K562 (cell line): ENCODE data around the gene RILP.

Experiments used
- CEBPB ChIP-seq: fragments of 450-650 bp; IDR thresholded peaks from 2 replicates; pipeline ENCODE4 v1.6.1; 2016; ENCODE audit warnings: missing genetic modification characterization, missing compliant biosample characterization
- GABPA ChIP-seq: fragments of 200-800 bp; sonication (Bioruptor generic); conservative IDR thresholded peaks from 2 replicates; pipeline ENCODE4 v1.6.1; 2016; ENCODE audit warnings: low read depth, missing genetic modification characterization, missing compliant biosample characterization
- JUN ChIP-seq, 2 experiments: sonication (generic) in 1 of 2; formaldehyde crosslinking in 1 of 2; IDR thresholded peaks; 2 replicates each; pipeline versions ENCODE4 v1.6.1 to v1.8.0; 2012 to 2022; ENCODE audit warnings: borderline replicate concordance in 2 of 2, mild to moderate bottlenecking in 2 of 2, improper control_type of control experiment in 1 of 2, low read depth in 1 of 2, low read length in 1 of 2, missing genetic modification reagents in 1 of 2
- MAFK ChIP-seq: IDR thresholded peaks from 2 replicates; pipeline ENCODE4 v1.6.1; 2011; ENCODE audit warnings: low read length, improper control_type of control experiment
- NRF1 ChIP-seq, 2 experiments: fragments of 450-650 bp; IDR thresholded peaks in 1 of 2; conservative IDR thresholded peaks in 1 of 2; 2 replicates each; pipeline ENCODE4 v1.6.1; 2014; ENCODE audit warnings: mild to moderate bottlenecking in 2 of 2
- POLR2A ChIP-seq: fragments of 450-650 bp; conservative IDR thresholded peaks from 2 replicates; pipeline ENCODE4 v1.6.1; 2016
- RNF2 ChIP-seq: sonication (generic); IDR thresholded peaks from 2 replicates; pipeline ENCODE4 v1.6.1; 2016
- TRIM24 ChIP-seq, 2 experiments: fragments of 450-650 bp; IDR thresholded peaks; 2 replicates each; pipeline ENCODE4 v1.6.1; 2016
- U2AF2 ChIP-seq: fragments of 200-400 bp; formaldehyde crosslinking; optimal IDR thresholded peaks from 2 replicates; pipeline ENCODE3; 2017; ENCODE audit warnings: low read depth, mild to moderate bottlenecking, low read length
- ZNF133 ChIP-seq: fragments of 250-450 bp; sonication (Bioruptor Pico); IDR thresholded peaks from 2 replicates; pipeline ENCODE4 v1.4.0; 2020; ENCODE audit warnings: mild to moderate bottlenecking
- TF ChIP-seq, protein P1 (sequence below): fragments of 200-600 bp; sonication (generic); IDR thresholded peaks from one replicate; pipeline ENCODE4 v1.6.1; 2012; ENCODE audit warnings: mild to moderate bottlenecking, low read depth, low read length, inconsistent platforms
- TF ChIP-seq, protein P2 (sequence below), 2 experiments: fragments of 150-350 bp in 1 of 2; IDR thresholded peaks; 2 replicates each; pipeline ENCODE4 v1.6.1; 2012 to 2016; ENCODE audit warnings: low read depth in 2 of 2, low read length in 2 of 2, mild to moderate bottlenecking in 1 of 2, moderate library complexity in 1 of 2

DNA sequence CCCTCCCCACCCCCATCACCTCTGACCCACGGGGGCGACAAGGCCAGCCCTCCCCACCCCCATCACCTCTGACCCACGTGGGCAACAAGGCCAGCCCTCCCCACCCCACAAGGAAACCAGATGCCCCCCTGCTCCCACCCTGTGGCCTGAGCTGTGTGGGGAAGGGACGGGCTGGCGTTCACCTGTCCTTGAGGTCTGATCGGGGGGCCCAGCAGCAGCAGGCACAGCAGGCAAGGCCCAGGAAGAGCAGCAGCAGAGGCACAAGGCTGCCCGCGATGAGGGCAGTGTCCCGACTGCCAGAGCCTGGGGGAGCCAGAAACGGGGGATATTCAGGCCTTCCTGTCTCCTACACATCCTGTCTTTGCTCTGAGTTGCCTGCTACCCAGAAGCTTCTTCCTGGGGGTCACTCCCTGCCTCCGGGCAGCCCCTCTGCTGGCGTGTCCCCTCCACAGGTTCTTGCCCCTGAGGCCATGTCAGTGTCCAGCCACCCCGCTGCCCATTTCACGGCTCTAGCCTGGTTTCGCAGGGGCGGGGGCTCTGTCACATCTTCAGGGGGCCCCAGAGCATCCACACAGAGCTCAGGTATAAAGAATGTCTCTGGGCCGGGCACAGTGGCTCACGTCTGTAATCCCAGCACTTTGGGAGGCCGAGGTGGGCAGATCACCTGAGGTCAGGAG, 10.9 kb downstream of the RILP start:
- TF ChIP-seq RNF2 (no peak), ZNF133 (no peak), TRIM24 (IDR thresholded peaks at IDR 0.05) (no peak), GABPA (tag) (no peak), NRF1 (conservative IDR thresholded peaks at IDR 0.05 in 1 of 2, IDR thresholded peaks at IDR 0.05 in 1 of 2) (no peak), MAFK (no peak), POLR2A (no peak), U2AF2 (no peak), CEBPB (tag) (no peak), JUN (IDR thresholded peaks at IDR 0.05; ENCODE audit: borderline replicate concordance, low read depth, low read length) (no peak), JUN (CRISPR knock-in tag; IDR thresholded peaks at IDR 0.05; ENCODE audit: borderline replicate concordance) (no peak)
- TF ChIP-seq, protein P1, sequence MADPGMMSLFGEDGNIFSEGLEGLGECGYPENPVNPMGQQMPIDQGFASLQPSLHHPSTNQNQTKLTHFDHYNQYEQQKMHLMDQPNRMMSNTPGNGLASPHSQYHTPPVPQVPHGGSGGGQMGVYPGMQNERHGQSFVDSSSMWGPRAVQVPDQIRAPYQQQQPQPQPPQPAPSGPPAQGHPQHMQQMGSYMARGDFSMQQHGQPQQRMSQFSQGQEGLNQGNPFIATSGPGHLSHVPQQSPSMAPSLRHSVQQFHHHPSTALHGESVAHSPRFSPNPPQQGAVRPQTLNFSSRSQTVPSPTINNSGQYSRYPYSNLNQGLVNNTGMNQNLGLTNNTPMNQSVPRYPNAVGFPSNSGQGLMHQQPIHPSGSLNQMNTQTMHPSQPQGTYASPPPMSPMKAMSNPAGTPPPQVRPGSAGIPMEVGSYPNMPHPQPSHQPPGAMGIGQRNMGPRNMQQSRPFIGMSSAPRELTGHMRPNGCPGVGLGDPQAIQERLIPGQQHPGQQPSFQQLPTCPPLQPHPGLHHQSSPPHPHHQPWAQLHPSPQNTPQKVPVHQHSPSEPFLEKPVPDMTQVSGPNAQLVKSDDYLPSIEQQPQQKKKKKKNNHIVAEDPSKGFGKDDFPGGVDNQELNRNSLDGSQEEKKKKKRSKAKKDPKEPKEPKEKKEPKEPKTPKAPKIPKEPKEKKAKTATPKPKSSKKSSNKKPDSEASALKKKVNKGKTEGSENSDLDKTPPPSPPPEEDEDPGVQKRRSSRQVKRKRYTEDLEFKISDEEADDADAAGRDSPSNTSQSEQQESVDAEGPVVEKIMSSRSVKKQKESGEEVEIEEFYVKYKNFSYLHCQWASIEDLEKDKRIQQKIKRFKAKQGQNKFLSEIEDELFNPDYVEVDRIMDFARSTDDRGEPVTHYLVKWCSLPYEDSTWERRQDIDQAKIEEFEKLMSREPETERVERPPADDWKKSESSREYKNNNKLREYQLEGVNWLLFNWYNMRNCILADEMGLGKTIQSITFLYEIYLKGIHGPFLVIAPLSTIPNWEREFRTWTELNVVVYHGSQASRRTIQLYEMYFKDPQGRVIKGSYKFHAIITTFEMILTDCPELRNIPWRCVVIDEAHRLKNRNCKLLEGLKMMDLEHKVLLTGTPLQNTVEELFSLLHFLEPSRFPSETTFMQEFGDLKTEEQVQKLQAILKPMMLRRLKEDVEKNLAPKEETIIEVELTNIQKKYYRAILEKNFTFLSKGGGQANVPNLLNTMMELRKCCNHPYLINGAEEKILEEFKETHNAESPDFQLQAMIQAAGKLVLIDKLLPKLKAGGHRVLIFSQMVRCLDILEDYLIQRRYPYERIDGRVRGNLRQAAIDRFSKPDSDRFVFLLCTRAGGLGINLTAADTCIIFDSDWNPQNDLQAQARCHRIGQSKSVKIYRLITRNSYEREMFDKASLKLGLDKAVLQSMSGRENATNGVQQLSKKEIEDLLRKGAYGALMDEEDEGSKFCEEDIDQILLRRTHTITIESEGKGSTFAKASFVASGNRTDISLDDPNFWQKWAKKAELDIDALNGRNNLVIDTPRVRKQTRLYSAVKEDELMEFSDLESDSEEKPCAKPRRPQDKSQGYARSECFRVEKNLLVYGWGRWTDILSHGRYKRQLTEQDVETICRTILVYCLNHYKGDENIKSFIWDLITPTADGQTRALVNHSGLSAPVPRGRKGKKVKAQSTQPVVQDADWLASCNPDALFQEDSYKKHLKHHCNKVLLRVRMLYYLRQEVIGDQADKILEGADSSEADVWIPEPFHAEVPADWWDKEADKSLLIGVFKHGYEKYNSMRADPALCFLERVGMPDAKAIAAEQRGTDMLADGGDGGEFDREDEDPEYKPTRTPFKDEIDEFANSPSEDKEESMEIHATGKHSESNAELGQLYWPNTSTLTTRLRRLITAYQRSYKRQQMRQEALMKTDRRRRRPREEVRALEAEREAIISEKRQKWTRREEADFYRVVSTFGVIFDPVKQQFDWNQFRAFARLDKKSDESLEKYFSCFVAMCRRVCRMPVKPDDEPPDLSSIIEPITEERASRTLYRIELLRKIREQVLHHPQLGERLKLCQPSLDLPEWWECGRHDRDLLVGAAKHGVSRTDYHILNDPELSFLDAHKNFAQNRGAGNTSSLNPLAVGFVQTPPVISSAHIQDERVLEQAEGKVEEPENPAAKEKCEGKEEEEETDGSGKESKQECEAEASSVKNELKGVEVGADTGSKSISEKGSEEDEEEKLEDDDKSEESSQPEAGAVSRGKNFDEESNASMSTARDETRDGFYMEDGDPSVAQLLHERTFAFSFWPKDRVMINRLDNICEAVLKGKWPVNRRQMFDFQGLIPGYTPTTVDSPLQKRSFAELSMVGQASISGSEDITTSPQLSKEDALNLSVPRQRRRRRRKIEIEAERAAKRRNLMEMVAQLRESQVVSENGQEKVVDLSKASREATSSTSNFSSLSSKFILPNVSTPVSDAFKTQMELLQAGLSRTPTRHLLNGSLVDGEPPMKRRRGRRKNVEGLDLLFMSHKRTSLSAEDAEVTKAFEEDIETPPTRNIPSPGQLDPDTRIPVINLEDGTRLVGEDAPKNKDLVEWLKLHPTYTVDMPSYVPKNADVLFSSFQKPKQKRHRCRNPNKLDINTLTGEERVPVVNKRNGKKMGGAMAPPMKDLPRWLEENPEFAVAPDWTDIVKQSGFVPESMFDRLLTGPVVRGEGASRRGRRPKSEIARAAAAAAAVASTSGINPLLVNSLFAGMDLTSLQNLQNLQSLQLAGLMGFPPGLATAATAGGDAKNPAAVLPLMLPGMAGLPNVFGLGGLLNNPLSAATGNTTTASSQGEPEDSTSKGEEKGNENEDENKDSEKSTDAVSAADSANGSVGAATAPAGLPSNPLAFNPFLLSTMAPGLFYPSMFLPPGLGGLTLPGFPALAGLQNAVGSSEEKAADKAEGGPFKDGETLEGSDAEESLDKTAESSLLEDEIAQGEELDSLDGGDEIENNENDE: no peak
- TF ChIP-seq, protein P2, sequence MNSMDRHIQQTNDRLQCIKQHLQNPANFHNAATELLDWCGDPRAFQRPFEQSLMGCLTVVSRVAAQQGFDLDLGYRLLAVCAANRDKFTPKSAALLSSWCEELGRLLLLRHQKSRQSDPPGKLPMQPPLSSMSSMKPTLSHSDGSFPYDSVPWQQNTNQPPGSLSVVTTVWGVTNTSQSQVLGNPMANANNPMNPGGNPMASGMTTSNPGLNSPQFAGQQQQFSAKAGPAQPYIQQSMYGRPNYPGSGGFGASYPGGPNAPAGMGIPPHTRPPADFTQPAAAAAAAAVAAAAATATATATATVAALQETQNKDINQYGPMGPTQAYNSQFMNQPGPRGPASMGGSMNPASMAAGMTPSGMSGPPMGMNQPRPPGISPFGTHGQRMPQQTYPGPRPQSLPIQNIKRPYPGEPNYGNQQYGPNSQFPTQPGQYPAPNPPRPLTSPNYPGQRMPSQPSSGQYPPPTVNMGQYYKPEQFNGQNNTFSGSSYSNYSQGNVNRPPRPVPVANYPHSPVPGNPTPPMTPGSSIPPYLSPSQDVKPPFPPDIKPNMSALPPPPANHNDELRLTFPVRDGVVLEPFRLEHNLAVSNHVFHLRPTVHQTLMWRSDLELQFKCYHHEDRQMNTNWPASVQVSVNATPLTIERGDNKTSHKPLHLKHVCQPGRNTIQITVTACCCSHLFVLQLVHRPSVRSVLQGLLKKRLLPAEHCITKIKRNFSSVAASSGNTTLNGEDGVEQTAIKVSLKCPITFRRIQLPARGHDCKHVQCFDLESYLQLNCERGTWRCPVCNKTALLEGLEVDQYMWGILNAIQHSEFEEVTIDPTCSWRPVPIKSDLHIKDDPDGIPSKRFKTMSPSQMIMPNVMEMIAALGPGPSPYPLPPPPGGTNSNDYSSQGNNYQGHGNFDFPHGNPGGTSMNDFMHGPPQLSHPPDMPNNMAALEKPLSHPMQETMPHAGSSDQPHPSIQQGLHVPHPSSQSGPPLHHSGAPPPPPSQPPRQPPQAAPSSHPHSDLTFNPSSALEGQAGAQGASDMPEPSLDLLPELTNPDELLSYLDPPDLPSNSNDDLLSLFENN (IDR thresholded peaks at IDR 0.05; ENCODE audit: low read depth in 2 of 2, low read length in 2 of 2): no peak
